ENCODE measurements around the gene BAD.

Gene BAD

DNA sequence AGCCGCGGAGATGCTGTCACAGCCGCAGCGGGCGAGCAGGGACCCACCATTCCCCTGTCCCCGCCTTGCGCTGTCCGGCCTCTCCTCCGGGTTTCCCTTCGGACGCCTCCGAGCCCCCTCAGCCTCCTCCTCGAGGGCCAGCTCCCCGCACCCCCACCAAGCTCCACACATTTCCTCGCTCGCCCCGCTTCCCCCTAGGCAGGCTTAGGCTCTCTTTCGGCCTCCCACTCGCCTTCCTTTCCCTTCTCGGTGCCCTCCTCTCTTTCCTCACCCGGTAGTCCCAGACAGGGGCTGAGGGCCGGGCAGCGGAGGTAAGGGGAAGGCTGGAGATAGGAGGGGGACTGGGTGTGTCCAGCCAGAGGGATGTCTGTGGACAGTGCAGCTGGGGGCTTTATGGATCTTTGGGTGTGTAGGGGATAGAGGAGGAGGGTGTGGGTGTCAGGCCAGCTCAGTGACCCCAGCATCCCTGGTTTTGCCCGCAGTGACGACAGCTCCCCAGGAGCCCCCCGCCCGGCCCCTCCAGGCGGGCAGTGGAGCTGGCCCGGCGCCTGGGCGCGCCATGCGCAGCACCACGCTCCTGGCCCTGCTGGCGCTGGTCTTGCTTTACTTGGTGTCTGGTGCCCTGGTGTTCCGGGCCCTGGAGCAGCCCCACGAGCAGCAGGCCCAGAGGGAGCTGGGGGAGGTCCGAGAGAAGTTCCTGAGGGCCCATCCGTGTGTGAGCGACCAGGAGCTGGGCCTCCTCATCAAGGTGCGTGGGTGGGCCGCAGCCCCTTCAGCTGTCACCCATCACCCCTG, 8.2 kb upstream of the BAD start:
- no peak overlapping the region for H3K4me3 ChIP-seq (replicated peaks; ENCODE audit: low read depth, low read length)
- TF ChIP-seq, protein P1, sequence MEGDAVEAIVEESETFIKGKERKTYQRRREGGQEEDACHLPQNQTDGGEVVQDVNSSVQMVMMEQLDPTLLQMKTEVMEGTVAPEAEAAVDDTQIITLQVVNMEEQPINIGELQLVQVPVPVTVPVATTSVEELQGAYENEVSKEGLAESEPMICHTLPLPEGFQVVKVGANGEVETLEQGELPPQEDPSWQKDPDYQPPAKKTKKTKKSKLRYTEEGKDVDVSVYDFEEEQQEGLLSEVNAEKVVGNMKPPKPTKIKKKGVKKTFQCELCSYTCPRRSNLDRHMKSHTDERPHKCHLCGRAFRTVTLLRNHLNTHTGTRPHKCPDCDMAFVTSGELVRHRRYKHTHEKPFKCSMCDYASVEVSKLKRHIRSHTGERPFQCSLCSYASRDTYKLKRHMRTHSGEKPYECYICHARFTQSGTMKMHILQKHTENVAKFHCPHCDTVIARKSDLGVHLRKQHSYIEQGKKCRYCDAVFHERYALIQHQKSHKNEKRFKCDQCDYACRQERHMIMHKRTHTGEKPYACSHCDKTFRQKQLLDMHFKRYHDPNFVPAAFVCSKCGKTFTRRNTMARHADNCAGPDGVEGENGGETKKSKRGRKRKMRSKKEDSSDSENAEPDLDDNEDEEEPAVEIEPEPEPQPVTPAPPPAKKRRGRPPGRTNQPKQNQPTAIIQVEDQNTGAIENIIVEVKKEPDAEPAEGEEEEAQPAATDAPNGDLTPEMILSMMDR (IDR thresholded peaks at IDR 0.05; ENCODE audit: low read length, missing control alignments) = no peak
- no peak for DNase-seq (ENCODE audit: low read depth)

DNA sequence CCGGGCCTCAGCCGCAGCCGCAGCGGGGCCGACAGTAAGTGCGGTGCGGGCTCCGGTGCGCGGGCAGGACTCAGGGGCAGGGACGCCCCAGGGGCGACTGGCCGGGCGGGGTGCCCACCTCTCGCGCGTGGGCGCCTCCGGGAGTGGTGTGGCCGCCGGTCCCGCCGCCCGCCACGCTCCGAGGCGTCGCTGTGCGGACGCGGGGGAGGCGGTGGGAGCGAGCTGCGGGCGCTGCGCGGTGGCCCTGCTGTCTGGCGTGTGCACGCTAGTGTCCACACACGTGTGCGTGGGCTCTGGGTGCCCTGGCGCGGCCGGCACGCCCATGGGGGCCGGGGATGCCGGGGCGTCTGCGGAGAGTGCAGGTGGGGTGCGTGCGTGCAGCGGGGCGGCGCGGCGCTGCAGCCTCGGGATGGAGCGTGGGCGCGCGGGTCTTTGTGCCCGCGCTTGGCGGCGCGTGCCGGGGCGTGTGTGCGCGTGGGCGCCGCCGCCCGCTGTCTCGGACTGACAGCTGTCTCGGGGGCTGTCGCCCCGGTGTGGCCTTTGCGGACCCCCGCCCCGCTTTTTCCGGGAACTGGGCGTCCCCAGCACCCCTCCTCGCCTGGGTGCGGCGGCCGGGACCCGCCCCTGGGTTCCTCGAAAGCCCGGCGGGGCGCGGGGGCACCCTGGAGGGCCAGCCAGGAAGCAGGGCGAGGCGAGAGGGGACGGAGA, 7.4 kb upstream of the BAD start:
- TF ChIP-seq, protein P1 (IDR thresholded peaks at IDR 0.05; ENCODE audit: low read length, missing control alignments) = no peak
- H3K4me3 ChIP-seq (replicated peaks; ENCODE audit: low read depth, low read length) = no peak overlapping the region

DNA sequence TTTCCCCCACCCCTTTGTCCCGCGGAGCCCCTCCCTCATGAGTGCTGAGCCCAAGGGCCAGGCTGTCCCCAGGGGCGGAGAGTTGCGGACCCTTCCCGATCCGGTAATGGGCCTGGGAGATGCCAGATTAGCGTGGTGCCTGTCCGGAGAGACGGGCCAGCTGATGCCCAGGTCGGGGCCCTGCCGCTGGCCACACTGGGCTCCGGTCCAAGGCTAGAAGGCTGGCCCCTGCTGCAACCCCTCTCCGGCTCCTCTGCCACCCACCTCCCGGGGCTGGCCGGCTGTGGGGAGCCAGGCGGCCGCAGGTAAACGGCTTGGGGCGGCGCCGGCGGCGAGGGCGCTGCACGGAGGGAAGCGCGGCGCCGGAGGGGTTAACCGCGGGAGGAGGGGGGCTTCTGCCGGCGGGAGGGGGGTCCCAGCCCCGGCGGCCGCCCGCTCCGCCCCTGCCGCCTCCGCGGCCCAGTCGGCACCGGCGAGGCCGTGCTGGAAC, 6.8 kb upstream of the BAD start, which contains the start of gene KCNK4:
Gene KCNK4, plus strand, starts transcription at position 41 of the 490 bp plus-strand sequence. CDS start 1,717 bp downstream, outside the sequence.
- no peak for DNase-seq (ENCODE audit: low read depth)
- TF ChIP-seq, protein P1 (IDR thresholded peaks at IDR 0.05; ENCODE audit: low read length, missing control alignments) = no peak
- no peak within 1 kb of the TSS for H3K4me3 ChIP-seq (replicated peaks; ENCODE audit: low read depth, low read length)

More for the DNA sequence above, 7.4 kb upstream of the BAD start:
- DNase-seq (ENCODE audit: low read depth) = no peak

DNA sequence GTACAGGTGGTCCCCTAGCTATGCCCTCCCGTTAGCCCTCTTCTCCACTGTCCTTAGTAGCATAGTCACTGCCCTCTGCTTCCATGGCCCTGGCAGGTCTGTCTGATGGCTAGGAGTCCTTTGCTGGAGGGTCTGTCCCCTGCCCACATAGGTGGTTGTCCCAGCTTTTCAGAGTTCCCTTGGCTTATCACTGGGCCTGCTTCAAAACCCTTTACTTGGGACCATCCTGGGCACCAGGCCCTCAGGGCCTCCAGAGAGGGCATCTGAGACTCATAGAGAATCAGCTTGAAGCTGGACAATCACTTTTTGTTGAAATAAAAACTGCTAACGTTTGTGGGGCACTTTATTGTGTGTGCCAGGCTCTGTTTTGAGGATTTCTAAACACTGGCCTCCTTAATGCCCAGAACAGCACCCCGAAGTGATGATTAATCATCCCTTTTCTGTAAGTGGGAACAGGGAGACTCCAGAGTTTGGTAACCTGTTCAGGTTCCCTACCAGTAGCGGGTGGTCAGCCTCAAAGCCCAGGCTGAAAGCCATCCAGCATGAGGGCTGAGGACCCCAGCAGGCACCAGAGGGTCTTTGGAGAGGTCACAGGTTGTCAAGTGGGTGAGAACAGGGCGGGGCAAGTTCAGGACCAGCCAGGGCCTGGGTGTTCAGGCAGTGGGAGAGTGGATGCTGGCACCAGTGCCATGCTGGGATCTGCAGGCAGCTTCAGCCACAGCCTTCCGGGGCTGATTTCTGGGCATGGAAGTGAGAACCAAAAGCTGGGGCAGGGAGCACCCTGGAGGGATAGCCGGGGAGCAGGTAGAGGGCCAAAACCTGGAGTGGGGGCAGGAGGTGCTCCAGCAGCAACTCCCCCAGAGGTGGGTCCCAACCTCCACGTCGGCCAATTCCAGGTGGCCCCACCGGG, 6.1 kb upstream of the BAD start:
- no peak overlapping the region for H3K4me3 ChIP-seq (replicated peaks; ENCODE audit: low read depth, low read length)
- DNase-seq (ENCODE audit: low read depth) = no peak
- TF ChIP-seq, protein P1 (IDR thresholded peaks at IDR 0.05; ENCODE audit: low read length, missing control alignments) = no peak

DNA sequence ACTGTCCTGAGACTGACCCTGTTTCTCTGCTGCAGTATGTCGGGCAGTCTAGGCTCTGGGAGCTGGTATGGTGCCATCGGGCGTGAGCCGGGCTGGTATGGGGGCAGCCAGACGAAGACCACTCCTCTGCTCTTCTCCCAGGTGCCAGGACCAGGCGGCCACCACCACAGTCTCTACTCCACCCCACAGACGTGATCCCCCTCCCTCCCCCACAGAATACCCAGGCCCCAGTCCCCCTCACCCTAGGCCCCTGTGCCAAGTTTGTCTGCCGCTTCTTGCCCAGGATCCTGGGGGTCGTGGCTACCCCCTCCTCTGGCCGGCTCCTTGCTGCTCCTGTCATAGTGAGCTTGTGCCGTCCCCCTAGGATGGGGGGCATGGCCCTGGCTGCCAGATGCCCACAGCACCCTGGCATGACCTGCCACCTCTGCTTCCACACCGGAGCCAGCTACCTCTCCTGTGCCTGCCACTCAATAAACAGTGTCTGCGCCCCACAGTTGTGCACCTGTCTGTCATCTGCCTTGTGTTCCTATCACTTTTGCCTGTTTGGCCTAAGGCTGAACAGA, 4.6 kb upstream of the BAD start:
- TF ChIP-seq, protein P1 (IDR thresholded peaks at IDR 0.05; ENCODE audit: low read length, missing control alignments) = no peak
- DNase-seq (ENCODE audit: low read depth) = no peak
- no peak overlapping the region for H3K4me3 ChIP-seq (replicated peaks; ENCODE audit: low read depth, low read length)

DNA sequence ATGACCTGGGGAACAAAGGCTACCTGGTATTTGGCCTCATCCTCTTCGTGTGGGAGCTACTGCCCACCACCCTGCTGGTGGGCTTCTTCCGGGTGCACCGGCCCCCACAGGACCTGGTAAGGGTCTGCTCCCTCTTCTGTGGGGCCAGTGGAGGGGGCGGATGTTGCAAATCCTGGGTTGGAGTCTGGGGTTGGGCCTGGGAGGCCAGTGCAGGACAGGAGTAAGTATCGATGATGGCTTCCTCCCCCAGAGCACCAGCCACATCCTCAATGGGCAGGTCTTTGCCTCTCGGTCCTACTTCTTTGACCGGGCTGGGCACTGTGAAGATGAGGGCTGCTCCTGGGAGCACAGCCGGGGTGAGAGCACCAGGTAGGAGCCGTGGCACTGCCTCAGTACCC, 3.9 kb upstream of the BAD start:
- no peak overlapping the region for H3K4me3 ChIP-seq (replicated peaks; ENCODE audit: low read depth, low read length)
- no peak for DNase-seq (ENCODE audit: low read depth)
- TF ChIP-seq, protein P1 (IDR thresholded peaks at IDR 0.05; ENCODE audit: low read length, missing control alignments) = no peak

All from fibroblast of pulmonary artery (primary cell).